Measurements from ENCODE around the gene C8A.

C8A gene

GRCh38 chr1:56940039-56940438 is 85.4 kb downstream of the C8A start:
- DNase-seq (ENCODE audit: low read depth in 1 of 2, low spot score in 1 of 2), result no peak

GRCh38 chr1:56948403-56949023 is 93.9 kb downstream of the C8A start:
- H3K4me3 ChIP-seq (replicated peaks; ENCODE audit: insufficient read depth, low read length), result no peak overlapping the region
- no peak overlapping the region for H3K27ac ChIP-seq (replicated peaks)
- DNase-seq (ENCODE audit: low read depth in 1 of 2, low spot score in 1 of 2), result no peak
- H3K27me3 ChIP-seq (ENCODE audit: insufficient read depth, poor library complexity, severe bottlenecking), result no peaks in the 10 kb centered on the region
- TF ChIP-seq GABPA (IDR thresholded peaks at IDR 0.05; ENCODE audit: low read depth) (no peak), SPI1 (IDR thresholded peaks at IDR 0.05; ENCODE audit: borderline replicate concordance, low read depth) (peak; percentile 94)

More at GRCh38 chr1:56940039-56940438, 85.4 kb downstream of the C8A start:
- peaks cover 2% of the 10 kb centered on the region for H3K27me3 ChIP-seq (ENCODE audit: insufficient read depth, poor library complexity, severe bottlenecking)
- H3K27ac ChIP-seq (replicated peaks), result no peak overlapping the region
- no peak overlapping the region for H3K4me3 ChIP-seq (replicated peaks; ENCODE audit: insufficient read depth, low read length)
- TF ChIP-seq REST (IDR thresholded peaks at IDR 0.05; ENCODE audit: insufficient replicate concordance, low read depth) (no peak), GABPA (IDR thresholded peaks at IDR 0.05; ENCODE audit: low read depth) (no peak), CTCF (IDR thresholded peaks at IDR 0.05; ENCODE audit: insufficient read depth, low read length) (no peak), POLR2AphosphoS5 (IDR thresholded peaks at IDR 0.05; ENCODE audit: low read depth) (no peak), SPI1 (IDR thresholded peaks at IDR 0.05; ENCODE audit: borderline replicate concordance, low read depth) (no peak)

- Histone ChIP-seq H3K27ac (replicated peaks) (no peak overlapping the region), H3K27me3 (ENCODE audit: insufficient read depth, poor library complexity, severe bottlenecking) (no peaks in the 10 kb centered on the region), H3K4me3 (replicated peaks; ENCODE audit: insufficient read depth, low read length) (no peak overlapping the region)
- DNase-seq (ENCODE audit: low read depth in 1 of 2, low spot score in 1 of 2), result no peak
- no peak for TF ChIP-seq GABPA (IDR thresholded peaks at IDR 0.05; ENCODE audit: low read depth)
- no peak for TF ChIP-seq POLR2AphosphoS5 (IDR thresholded peaks at IDR 0.05; ENCODE audit: low read depth)
- no peak for TF ChIP-seq SPI1 (IDR thresholded peaks at IDR 0.05; ENCODE audit: borderline replicate concordance, low read depth)
- TF ChIP-seq REST (IDR thresholded peaks at IDR 0.05; ENCODE audit: insufficient replicate concordance, low read depth), result no peak
- TF ChIP-seq CTCF (IDR thresholded peaks at IDR 0.05; ENCODE audit: insufficient read depth, low read length), result no peak
Measured at GRCh38 chr1:56952501-56952900, 97.9 kb downstream of the C8A start.

GRCh38 chr1:56953386-56953785 is 98.8 kb downstream of the C8A start:
- DNase-seq (ENCODE audit: low read depth in 1 of 2, low spot score in 1 of 2), result no peak
- no peaks in the 10 kb centered on the region for H3K27me3 ChIP-seq (ENCODE audit: insufficient read depth, poor library complexity, severe bottlenecking)
- no peak overlapping the region for H3K27ac ChIP-seq (replicated peaks)
- no peak overlapping the region for H3K4me3 ChIP-seq (replicated peaks; ENCODE audit: insufficient read depth, low read length)
- TF ChIP-seq REST (IDR thresholded peaks at IDR 0.05; ENCODE audit: insufficient replicate concordance, low read depth), result no peak
- no peak for TF ChIP-seq SPI1 (IDR thresholded peaks at IDR 0.05; ENCODE audit: borderline replicate concordance, low read depth)
- no peak for TF ChIP-seq GABPA (IDR thresholded peaks at IDR 0.05; ENCODE audit: low read depth)
- TF ChIP-seq POLR2AphosphoS5 (IDR thresholded peaks at IDR 0.05; ENCODE audit: low read depth), result no peak
- no peak for TF ChIP-seq CTCF (IDR thresholded peaks at IDR 0.05; ENCODE audit: insufficient read depth, low read length)
